Lower leg skin (tissue), 3 donors: Measurements from ENCODE around the gene ISCU.

Experiments used
- CTCF ChIP-seq, 3 donors: fragments of 450-650 bp; IDR thresholded peaks; one replicate each; pipeline ENCODE4 v1.5.1; 2016; ENCODE audit warnings: antibody characterized with exemption in 3 of 3, mild to moderate bottlenecking in 3 of 3, moderate library complexity in 2 of 3
- POLR2A ChIP-seq, 2 donors: fragments of 450-650 bp; IDR thresholded peaks; one replicate each; pipeline ENCODE4 v1.6.1; 2016 to 2017; ENCODE audit warnings: antibody characterized with exemption in 2 of 2, mild to moderate bottlenecking in 1 of 2, moderate library complexity in 1 of 2

DNA sequence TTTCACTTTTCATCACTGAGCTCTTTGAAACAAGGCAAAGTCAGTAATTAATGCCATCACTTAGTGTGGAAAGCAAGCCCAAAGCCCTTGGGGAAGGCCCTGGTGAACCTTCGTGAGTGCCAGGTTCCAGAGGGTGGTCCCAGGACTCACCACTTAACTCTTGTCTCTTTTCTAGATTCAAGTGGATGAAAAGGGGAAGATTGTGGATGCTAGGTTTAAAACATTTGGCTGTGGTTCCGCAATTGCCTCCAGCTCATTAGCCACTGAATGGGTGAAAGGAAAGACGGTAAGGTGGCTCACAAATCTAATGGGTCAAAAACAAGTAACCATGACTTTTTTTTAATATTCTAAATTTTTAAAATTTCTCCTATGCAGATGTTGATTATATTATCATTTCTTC, 2.8 kb downstream of the ISCU start:
- no peak for TF ChIP-seq CTCF (IDR thresholded peaks at IDR 0.05)
- no peak for TF ChIP-seq POLR2A (IDR thresholded peaks at IDR 0.05)
